Prostate gland (tissue), 2 donors: Measurements from ENCODE around the gene MLYCD. TPM values are rescaled to one million over a fixed set of nuclear protein-coding genes. Genes with fewer than 3 reads are reported as not detected.

Experiments used
- DNase-seq: peaks from one replicate; pipeline ENCODE4 v3.0.0-alpha.2; 2019; ENCODE audit warnings: low spot score
- H3K27ac ChIP-seq, 2 donors: fragments of 200-600 bp; sonication (generic); 2 replicates each; pipeline ENCODE4 v1.5.1; 2017 to 2019
- H3K27me3 ChIP-seq: fragments of 200-600 bp; sonication (generic); replicated peaks from 2 replicates; pipeline ENCODE4 v1.5.1; 2019; ENCODE audit not compliant: insufficient read depth
- H3K36me3 ChIP-seq, 2 donors: fragments of 200-600 bp; sonication (generic); 1 replicate in 1 of 2; 2 replicates in 1 of 2; pipeline versions ENCODE4 v1.5.1 to v1.8.1; 2017 to 2019
- H3K4me1 ChIP-seq: fragments of 200-600 bp; sonication (generic); replicated peaks from 2 replicates; pipeline ENCODE4 v1.5.1; 2019
- H3K4me3 ChIP-seq, 2 donors: fragments of 200-600 bp; sonication (generic); 2 replicates each; pipeline ENCODE4 v1.5.1; 2017 to 2019
- H3K9me3 ChIP-seq: fragments of 200-600 bp; sonication (generic); 2 replicates; pipeline ENCODE4 v1.5.1; 2017
- POLR2A ChIP-seq: fragments of 450-650 bp; IDR thresholded peaks from one replicate; pipeline ENCODE4 v1.6.1; 2016; ENCODE audit warnings: antibody characterized with exemption, mild to moderate bottlenecking
- POLR2AphosphoS5 ChIP-seq: sonication (generic); formaldehyde crosslinking; IDR thresholded peaks from one replicate; pipeline ENCODE4 v1.6.1; 2017; ENCODE audit warnings: antibody characterized with exemption
- WGBS: methylation state at CpG from one replicate; pipeline ENCODE4 v1.1.5; 2018; 5-methylcytosine and 5-hydroxymethylcytosine counted together
- intact Hi-C: fragments of 100-400 bp; cut with DNase I; formaldehyde crosslinking; loops from one replicate; pipeline ENCODE4 v1.14.2; 2022
- total RNA-seq, 2 donors: library from RNA; depleted of rRNA; stranded (reverse); fragments of >200 nt; gene quantifications; one replicate each; pipeline ENCODE4 v1.1.0, GENCODE V29; 2016
- TF ChIP-seq, protein P1 (sequence below), 4 experiments: fragments of 200-600 bp in 2 of 4; fragments of 450-650 bp in 2 of 4; sonication (generic) in 2 of 4; IDR thresholded peaks; 1 replicate in 3 of 4; 2 replicates in 1 of 4; pipeline ENCODE4 v1.5.1; 2016 to 2019; ENCODE audit warnings: antibody characterized with exemption in 4 of 4, mild to moderate bottlenecking in 2 of 4, moderate library complexity in 2 of 4

The MLYCD gene
- total RNA-seq, 2 donors from 2014 or later: 6.5 to 16.7 TPM

DNA sequence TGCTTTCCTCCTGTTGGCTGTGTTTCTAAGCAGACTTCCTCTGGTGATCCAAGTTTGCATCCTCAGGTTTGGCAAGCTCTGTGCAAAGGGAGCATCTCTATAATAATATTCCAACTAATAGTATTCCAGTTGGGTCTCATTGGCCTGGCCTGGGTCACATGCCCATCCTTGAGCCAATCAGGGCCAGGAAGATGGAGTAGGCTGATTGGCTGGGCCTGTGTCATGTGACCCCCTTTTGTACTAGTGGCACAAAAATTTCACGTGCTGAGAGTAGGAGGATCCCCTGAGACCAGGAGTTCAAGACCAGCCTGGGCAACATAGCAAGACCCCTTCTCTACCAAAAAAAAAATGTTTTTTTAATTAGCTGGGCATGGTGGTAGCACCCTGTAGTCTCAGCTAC is 35.2 kb upstream of the MLYCD start:
- H3K36me3 ChIP-seq: no peaks in the 10 kb centered on the region
- H3K4me1 ChIP-seq: no peaks in the 10 kb centered on the region
- intact Hi-C loops: no loop called here
- whole genome bisulfite sequencing: 95% methylated on average over 1 of the region's 1 CpG
- TF ChIP-seq POLR2A (no peak), POLR2AphosphoS5 (no peak)
- TF ChIP-seq, protein P1, sequence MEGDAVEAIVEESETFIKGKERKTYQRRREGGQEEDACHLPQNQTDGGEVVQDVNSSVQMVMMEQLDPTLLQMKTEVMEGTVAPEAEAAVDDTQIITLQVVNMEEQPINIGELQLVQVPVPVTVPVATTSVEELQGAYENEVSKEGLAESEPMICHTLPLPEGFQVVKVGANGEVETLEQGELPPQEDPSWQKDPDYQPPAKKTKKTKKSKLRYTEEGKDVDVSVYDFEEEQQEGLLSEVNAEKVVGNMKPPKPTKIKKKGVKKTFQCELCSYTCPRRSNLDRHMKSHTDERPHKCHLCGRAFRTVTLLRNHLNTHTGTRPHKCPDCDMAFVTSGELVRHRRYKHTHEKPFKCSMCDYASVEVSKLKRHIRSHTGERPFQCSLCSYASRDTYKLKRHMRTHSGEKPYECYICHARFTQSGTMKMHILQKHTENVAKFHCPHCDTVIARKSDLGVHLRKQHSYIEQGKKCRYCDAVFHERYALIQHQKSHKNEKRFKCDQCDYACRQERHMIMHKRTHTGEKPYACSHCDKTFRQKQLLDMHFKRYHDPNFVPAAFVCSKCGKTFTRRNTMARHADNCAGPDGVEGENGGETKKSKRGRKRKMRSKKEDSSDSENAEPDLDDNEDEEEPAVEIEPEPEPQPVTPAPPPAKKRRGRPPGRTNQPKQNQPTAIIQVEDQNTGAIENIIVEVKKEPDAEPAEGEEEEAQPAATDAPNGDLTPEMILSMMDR (IDR thresholded peaks at IDR 0.05): no peak
- no peak overlapping the region for H3K27ac ChIP-seq
- no peak overlapping the region for H3K4me3 ChIP-seq
- H3K9me3 ChIP-seq: no peaks in the 10 kb centered on the region
- DNase-seq: no peak
- H3K27me3 ChIP-seq: no peaks in the 10 kb centered on the region

DNA sequence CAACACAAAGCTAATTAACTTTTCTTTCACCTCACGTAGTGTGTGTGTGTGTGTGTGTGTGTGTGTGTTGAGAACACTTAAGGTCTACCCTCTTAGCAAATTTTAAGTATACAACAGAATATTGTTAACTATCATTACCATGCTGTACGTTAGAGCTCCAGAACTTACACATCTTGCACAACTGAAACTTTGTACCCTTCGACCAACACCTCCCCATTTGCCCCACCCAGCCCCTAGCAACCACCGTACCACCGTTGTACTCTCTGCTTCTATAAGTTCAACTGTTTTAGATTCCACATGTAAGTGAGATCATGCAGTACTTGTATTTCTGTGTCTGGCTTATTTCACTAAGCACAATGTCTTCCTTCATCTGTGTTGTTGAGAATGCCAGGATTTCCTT is 28.1 kb upstream of the MLYCD start:
- WGBS: 85% methylated on average over 5 of the region's 5 CpGs
- H3K4me1 ChIP-seq: no peaks in the 10 kb centered on the region
- no peak overlapping the region for H3K4me3 ChIP-seq
- no peak for TF ChIP-seq POLR2AphosphoS5
- TF ChIP-seq, protein P1 (IDR thresholded peaks at IDR 0.05): no peak
- TF ChIP-seq POLR2A: no peak
- H3K27ac ChIP-seq: no peak overlapping the region
- no peaks in the 10 kb centered on the region for H3K36me3 ChIP-seq
- DNase-seq: no peak
- no peaks in the 10 kb centered on the region for H3K27me3 ChIP-seq
- intact Hi-C loops: no loop called here
- H3K9me3 ChIP-seq: no peaks in the 10 kb centered on the region

DNA sequence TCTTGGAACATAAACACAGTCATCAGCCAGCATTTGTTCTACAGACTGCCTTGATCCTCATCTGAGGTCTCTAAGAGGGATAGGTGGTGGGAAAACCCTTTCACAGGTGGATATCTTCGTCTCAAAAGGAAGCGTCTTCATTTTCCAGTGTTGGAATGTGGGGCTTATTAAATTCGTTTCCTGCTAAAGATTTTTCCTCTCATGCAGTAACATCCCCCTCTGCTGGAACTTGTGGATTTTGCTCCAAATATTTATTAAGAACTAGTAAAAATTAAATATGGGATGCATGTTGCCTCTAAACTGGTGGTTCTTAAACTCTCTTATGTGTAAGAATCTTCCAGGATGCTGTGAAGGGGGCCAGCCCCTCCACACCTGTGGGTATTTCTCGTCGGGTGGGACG is 20.1 kb upstream of the MLYCD start:
- no peak for TF ChIP-seq POLR2A
- TF ChIP-seq, protein P1 (IDR thresholded peaks at IDR 0.05): peak in 3 of 4 experiments; percentile 48 to 61 (median 50)
- TF ChIP-seq POLR2AphosphoS5: no peak
- intact Hi-C loops: loop anchor here (2.0 to 5.0 kb wide), 2 partner anchors 52 to 1617 kb away; no protein-coding TSS in a partner anchor
- no peak overlapping the region for H3K27ac ChIP-seq
- H3K4me1 ChIP-seq: no peaks in the 10 kb centered on the region
- peak; percentile 16 for DNase-seq
- H3K27me3 ChIP-seq: no peaks in the 10 kb centered on the region
- no peaks in the 10 kb centered on the region for H3K9me3 ChIP-seq
- no peak overlapping the region for H3K4me3 ChIP-seq
- H3K36me3 ChIP-seq: no peaks in the 10 kb centered on the region
- 27% methylated on average over 6 of the region's 6 CpGs for WGBS

DNA sequence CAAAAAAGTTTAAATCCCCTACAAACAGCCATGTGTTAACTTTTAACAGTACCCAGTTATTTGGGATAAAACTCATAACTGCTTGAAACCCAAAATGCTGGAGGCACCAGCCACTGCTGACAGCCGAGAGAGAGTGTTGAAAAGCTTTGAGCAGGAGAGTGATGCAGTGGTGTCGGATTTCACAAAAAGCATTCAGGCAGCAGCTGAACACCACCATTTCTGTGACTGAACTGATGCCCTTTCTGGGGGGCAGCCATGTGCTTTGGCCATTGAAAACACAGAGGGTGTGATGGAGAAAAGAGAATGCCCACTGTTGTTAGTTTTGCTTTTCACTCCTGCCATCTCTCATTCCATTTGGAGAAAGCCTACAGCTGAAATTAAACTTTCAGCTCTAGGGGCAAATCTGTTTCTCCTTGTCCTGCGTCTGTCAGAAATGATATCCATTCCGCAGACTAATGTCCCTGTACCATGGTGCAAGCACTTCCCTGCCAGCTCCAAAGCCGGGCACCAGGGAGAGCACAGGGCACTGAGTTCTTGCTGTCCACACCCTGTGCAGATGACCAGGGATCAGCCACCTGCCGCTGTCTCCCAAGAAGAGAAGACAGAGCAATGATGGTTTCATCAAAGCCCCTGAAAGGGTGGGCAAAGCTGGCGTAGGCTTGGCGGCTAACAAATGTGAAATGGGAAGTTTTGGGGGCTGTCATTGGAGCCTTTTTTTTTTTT is 16.6 kb upstream of the MLYCD start:
- H3K27ac ChIP-seq: no peak overlapping the region
- no peaks in the 10 kb centered on the region for H3K27me3 ChIP-seq
- H3K4me1 ChIP-seq: no peaks in the 10 kb centered on the region
- no peaks in the 10 kb centered on the region for H3K9me3 ChIP-seq
- H3K36me3 ChIP-seq: no peaks in the 10 kb centered on the region
- no peak for DNase-seq
- WGBS: 73% methylated on average over 8 of the region's 8 CpGs
- intact Hi-C loops: no loop called here
- H3K4me3 ChIP-seq: no peak overlapping the region
- TF ChIP-seq POLR2A (no peak), POLR2AphosphoS5 (no peak)
- TF ChIP-seq, protein P1 (IDR thresholded peaks at IDR 0.05): no peak
